ENCODE results near the gene NEURL1B.

- TF ChIP-seq POLR2A (IDR thresholded peaks at IDR 0.05; ENCODE audit: low read depth, low read length) (no peak), POLR2AphosphoS5 (IDR thresholded peaks at IDR 0.05; ENCODE audit: low read depth, low read length) (no peak), TAF1 (IDR thresholded peaks at IDR 0.05; ENCODE audit: borderline replicate concordance, low read depth, low read length) (no peak)
Observed at GRCh38 chr5:172603251-172603806, 37.7 kb upstream of the NEURL1B start.

All from GM12892 (cell line).